BE2C (cell line): ENCODE data around the gene KRT33A.

Experiments used
- DNase-seq: peaks from one replicate; pipeline ENCODE4 v3.0.0-alpha.2; 2020
- H3K27me3 ChIP-seq: fragments of 250-450 bp; sonication (Bioruptor Pico); 2 replicates; pipeline ENCODE4 v1.5.1; 2020; ENCODE audit warnings: mild to moderate bottlenecking
- H3K36me3 ChIP-seq: fragments of 250-450 bp; sonication (Bioruptor Pico); 2 replicates; pipeline ENCODE4 v1.5.1; 2020; ENCODE audit warnings: mild to moderate bottlenecking
- H3K4me1 ChIP-seq: fragments of 250-450 bp; sonication (Bioruptor Pico); 2 replicates; pipeline ENCODE4 v1.5.1; 2020
- H3K4me3 ChIP-seq: 2 replicates; pipeline ENCODE4 v1.5.1; 2011; ENCODE audit warnings: low read depth, low read length
- H3K9me3 ChIP-seq: fragments of 250-450 bp; sonication (Bioruptor Pico); 2 replicates; pipeline ENCODE4 v1.5.1; 2020
- CTCF ChIP-seq: IDR thresholded peaks from 2 replicates; pipeline ENCODE4 v1.5.1; 2012; ENCODE audit warnings: mild to moderate bottlenecking, low read depth, low read length

KRT33A gene

GRCh38 chr17:41329279-41329948 is 21.2 kb downstream of the KRT33A start:
- Histone ChIP-seq H3K27me3 (no peaks in the 10 kb centered on the region; the same call in 1 of the 2 replicates), H3K4me3 (no peak overlapping the region), H3K4me1 (no peaks in the 10 kb centered on the region), H3K36me3 (no peaks in the 10 kb centered on the region), H3K9me3 (no peaks in the 10 kb centered on the region)
- TF ChIP-seq CTCF, result peak; percentile 75
- peak; percentile 63 for DNase-seq

- H3K9me3 ChIP-seq, result no peaks in the 10 kb centered on the region
- no peaks in the 10 kb centered on the region for H3K36me3 ChIP-seq
- no peak overlapping the region for H3K4me3 ChIP-seq
- DNase-seq, result no peak
- no peak for TF ChIP-seq CTCF
- no peaks in the 10 kb centered on the region; the same call in 1 of the 2 replicates for H3K27me3 ChIP-seq
- H3K4me1 ChIP-seq, result no peaks in the 10 kb centered on the region; the same call in 1 of the 2 replicates
These were observed 22.4 kb downstream of the KRT33A start for GRCh38 chr17:41328207-41328606.

- H3K4me3 ChIP-seq, result no peak overlapping the region
- no peak for DNase-seq
- H3K27me3 ChIP-seq, result no peaks in the 10 kb centered on the region; the same call in 1 of the 2 replicates
- H3K9me3 ChIP-seq, result no peaks in the 10 kb centered on the region
- H3K36me3 ChIP-seq, result no peaks in the 10 kb centered on the region
- TF ChIP-seq CTCF, result no peak
- no peaks in the 10 kb centered on the region; the same call in 1 of the 2 replicates for H3K4me1 ChIP-seq
These were observed 23.1 kb downstream of the KRT33A start for GRCh38 chr17:41327411-41328120.

- H3K27me3 ChIP-seq, result no peaks in the 10 kb centered on the region; the same call in 1 of the 2 replicates
- no peak for TF ChIP-seq CTCF
- no peak for DNase-seq
These were observed 24.2 kb downstream of the KRT33A start for GRCh38 chr17:41326173-41327145.

GRCh38 chr17:41325611-41326010 is 25.0 kb downstream of the KRT33A start:
- DNase-seq, result no peak
- H3K9me3 ChIP-seq, result no peaks in the 10 kb centered on the region
- no peaks in the 10 kb centered on the region; the same call in 1 of the 2 replicates for H3K4me1 ChIP-seq
- TF ChIP-seq CTCF, result no peak
- H3K4me3 ChIP-seq, result no peak overlapping the region
- H3K36me3 ChIP-seq, result no peaks in the 10 kb centered on the region
- H3K27me3 ChIP-seq, result no peaks in the 10 kb centered on the region

More at GRCh38 chr17:41326173-41327145, 24.2 kb downstream of the KRT33A start:
- no peaks in the 10 kb centered on the region; the same call in 1 of the 2 replicates for H3K4me1 ChIP-seq
- no peak overlapping the region for H3K4me3 ChIP-seq
- no peaks in the 10 kb centered on the region for H3K9me3 ChIP-seq
- H3K36me3 ChIP-seq, result no peaks in the 10 kb centered on the region
